HepG2 (cell line): ENCODE data around the gene POLR3E. TPM values are rescaled to one million over a fixed set of nuclear protein-coding genes. Genes with fewer than 3 reads are reported as not detected.

Source experiments
- CEBPG ChIP-seq: IDR thresholded peaks from 2 replicates; pipeline ENCODE4 v1.6.1; 2016
- FOXA3 ChIP-seq: IDR thresholded peaks from 2 replicates; pipeline ENCODE4 v1.6.1; 2016; ENCODE audit warnings: missing genetic modification reagents, missing compliant biosample characterization
- GATA4 ChIP-seq: sonication (generic); IDR thresholded peaks from 2 replicates; pipeline ENCODE4 v1.6.1; 2016; ENCODE audit warnings: antibody characterized with exemption, low read depth, borderline replicate concordance
- HOXA3 ChIP-seq: sonication (generic); formaldehyde crosslinking; IDR thresholded peaks from 2 replicates; pipeline ENCODE4 v1.5.0; 2020; ENCODE audit warnings: missing genetic modification reagents
- PATZ1 ChIP-seq: sonication (generic); formaldehyde crosslinking; IDR thresholded peaks from 2 replicates; pipeline ENCODE4 v1.4.0; 2020; ENCODE audit warnings: missing genetic modification reagents
- POLR2A ChIP-seq, 2 experiments: IDR thresholded peaks; 2 replicates each; pipeline ENCODE4 v1.6.1; 2011; ENCODE audit warnings: low read depth in 2 of 2, low read length in 2 of 2, mild to moderate bottlenecking in 1 of 2, moderate library complexity in 1 of 2; ENCODE audit not compliant: insufficient read depth in 1 of 2
- RFXANK ChIP-seq: IDR thresholded peaks from 2 replicates; pipeline ENCODE4 v1.6.1; 2016
- RORA ChIP-seq: sonication (generic); formaldehyde crosslinking; IDR thresholded peaks from 2 replicates; pipeline ENCODE4 v1.5.0; 2020; ENCODE audit warnings: mild to moderate bottlenecking, missing genetic modification reagents, moderate library complexity
- TBX3 ChIP-seq: fragments of 450-650 bp; IDR thresholded peaks from 2 replicates; pipeline ENCODE4 v1.6.1; 2017; ENCODE audit warnings: antibody characterized with exemption, mild to moderate bottlenecking, inconsistent platforms, borderline replicate concordance
- ZBTB10 ChIP-seq: sonication (generic); formaldehyde crosslinking; IDR thresholded peaks from 2 replicates; pipeline ENCODE4 v1.4.0; 2020; ENCODE audit warnings: missing genetic modification reagents, borderline replicate concordance
- ZMYM2 ChIP-seq: sonication (generic); formaldehyde crosslinking; IDR thresholded peaks from 2 replicates; pipeline ENCODE4 v1.8.0; 2022; ENCODE audit warnings: mild to moderate bottlenecking, missing genetic modification reagents
- ZNF207 ChIP-seq: fragments of 450-650 bp; IDR thresholded peaks from 2 replicates; pipeline ENCODE4 v1.6.1; 2016; ENCODE audit warnings: antibody characterized with exemption, borderline replicate concordance
- ZNF274 ChIP-seq: sonication (generic); formaldehyde crosslinking; IDR thresholded peaks from 2 replicates; pipeline ENCODE4 v1.5.1; 2020; ENCODE audit warnings: mild to moderate bottlenecking, missing genetic modification reagents
- ZNF549 ChIP-seq: sonication (generic); formaldehyde crosslinking; IDR thresholded peaks from 2 replicates; pipeline ENCODE4 v1.5.0; 2020; ENCODE audit warnings: missing genetic modification reagents
- ZNF589 ChIP-seq: sonication (generic); formaldehyde crosslinking; conservative IDR thresholded peaks from 2 replicates; pipeline ENCODE4 v1.8.0; 2022; ENCODE audit warnings: mild to moderate bottlenecking, moderate library complexity, missing genetic modification reagents
- ZNF597 ChIP-seq: sonication (generic); formaldehyde crosslinking; IDR thresholded peaks from 2 replicates; pipeline ENCODE4 v1.5.0; 2020; ENCODE audit warnings: missing genetic modification reagents
- polyA plus RNA-seq, 8 experiments: library from polyadenylated mRNA; depleted of rRNA in 3 of 8; stranded (reverse) in 7 of 8; unstranded in 1 of 8; fragments of >200 nt; fragmentation: Illumina TruSeq in 4 of 8; extraction: Trizol in 4 of 8; gene quantifications; 2 replicates each; pipeline versions ENCODE4 v1.2.1 to v1.2.3, GENCODE V29; 2011 to 2016; ENCODE audit warnings: low read depth in 4 of 8, missing spikeins in 1 of 8, mixed read lengths in 1 of 8; ENCODE audit not compliant: insufficient read depth in 1 of 8
- total RNA-seq, 5 experiments: library from RNA; depleted of rRNA; stranded (reverse); fragments of >200 nt; fragmentation: Illumina TruSeq; extraction: Trizol; gene quantifications; 2 replicates each; pipeline ENCODE4 v1.2.3, GENCODE V29; 2016; ENCODE audit warnings: low read depth in 1 of 5
- TF ChIP-seq, protein P1 (sequence below): sonication (generic); formaldehyde crosslinking; IDR thresholded peaks from 2 replicates; pipeline ENCODE4 v1.4.0; 2020; ENCODE audit warnings: mild to moderate bottlenecking, missing genetic modification reagents, borderline replicate concordance
- TF ChIP-seq, protein P2 (sequence below): sonication (generic); formaldehyde crosslinking; IDR thresholded peaks from 2 replicates; pipeline ENCODE4 v1.9.0; 2021; ENCODE audit warnings: missing genetic modification reagents, mild to moderate bottlenecking, borderline replicate concordance

The POLR3E gene
- total and polyA plus RNA-seq, 2 of the 13 experiments (the other 11 are each of a cell fraction or from before 2014, with no cell fraction given): 135 to 262 TPM

DNA sequence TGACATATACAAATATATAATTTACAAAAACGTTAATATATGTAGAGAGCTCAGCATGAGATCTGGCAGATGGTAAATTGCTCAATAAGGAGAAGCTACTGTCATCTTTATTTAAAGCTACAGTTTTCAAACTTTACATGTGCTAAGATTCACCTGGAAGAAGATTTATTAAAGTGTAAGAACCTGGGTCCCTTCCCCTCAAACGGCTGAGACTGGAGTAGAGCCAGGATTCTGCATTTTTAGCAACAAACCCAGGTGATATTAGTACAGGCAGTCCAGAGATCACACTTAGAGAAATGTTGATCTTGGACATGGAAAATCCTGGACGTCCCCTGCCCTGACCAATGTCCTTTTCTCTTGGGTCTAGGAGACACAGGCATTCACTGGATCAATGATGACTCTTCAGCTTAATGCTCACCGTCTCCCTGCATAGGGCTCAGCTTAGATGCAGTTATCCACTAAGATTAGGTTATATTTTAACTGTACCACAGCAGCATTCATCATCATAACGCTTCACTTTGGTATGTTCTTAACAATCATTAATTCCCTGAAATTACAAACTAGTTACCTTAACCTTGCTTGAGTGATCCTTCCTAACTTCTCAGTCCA is 56.8 kb downstream of the POLR3E start (continued):
- no peak for TF ChIP-seq ZBTB10 (CRISPR knock-in tag)
- TF ChIP-seq RFXANK (CRISPR knock-in tag): no peak
- TF ChIP-seq HOXA3 (CRISPR knock-in tag): peak; percentile 55; the same call in 1 of the 2 replicates
- TF ChIP-seq CEBPG (CRISPR knock-in tag): peak; percentile 51
- TF ChIP-seq, protein P1, sequence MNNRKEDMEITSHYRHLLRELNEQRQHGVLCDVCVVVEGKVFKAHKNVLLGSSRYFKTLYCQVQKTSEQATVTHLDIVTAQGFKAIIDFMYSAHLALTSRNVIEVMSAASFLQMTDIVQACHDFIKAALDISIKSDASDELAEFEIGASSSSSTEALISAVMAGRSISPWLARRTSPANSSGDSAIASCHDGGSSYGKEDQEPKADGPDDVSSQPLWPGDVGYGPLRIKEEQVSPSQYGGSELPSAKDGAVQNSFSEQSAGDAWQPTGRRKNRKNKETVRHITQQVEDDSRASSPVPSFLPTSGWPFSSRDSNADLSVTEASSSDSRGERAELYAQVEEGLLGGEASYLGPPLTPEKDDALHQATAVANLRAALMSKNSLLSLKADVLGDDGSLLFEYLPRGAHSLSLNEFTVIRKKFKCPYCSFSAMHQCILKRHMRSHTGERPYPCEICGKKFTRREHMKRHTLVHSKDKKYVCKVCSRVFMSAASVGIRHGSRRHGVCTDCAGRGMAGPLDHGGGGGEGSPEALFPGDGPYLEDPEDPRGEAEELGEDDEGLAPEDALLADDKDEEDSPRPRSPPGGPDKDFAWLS (CRISPR knock-in tag): no peak
- TF ChIP-seq ZNF597 (CRISPR knock-in tag): no peak
- no peak for TF ChIP-seq POLR2A (IDR thresholded peaks at IDR 0.05; ENCODE audit: insufficient read depth in 1 of 2, low read depth in 2 of 2, low read length in 2 of 2)
- TF ChIP-seq TBX3: 0 out of 2 replicates have a peak, but pooled peaks have one; percentile 7
- no peak for TF ChIP-seq ZNF274 (CRISPR knock-in tag)
- TF ChIP-seq ZNF549 (CRISPR knock-in tag): no peak
- TF ChIP-seq ZMYM2 (CRISPR knock-in tag): no peak
- TF ChIP-seq FOXA3 (CRISPR knock-in tag): no peak; the same call in 1 of the 2 replicates
- no peak for TF ChIP-seq RORA (CRISPR knock-in tag)
- no peak for TF ChIP-seq GATA4
- TF ChIP-seq PATZ1 (CRISPR knock-in tag): no peak
- no peak for TF ChIP-seq ZNF589 (CRISPR knock-in tag)
- no peak for TF ChIP-seq ZNF207
- TF ChIP-seq, protein P2, sequence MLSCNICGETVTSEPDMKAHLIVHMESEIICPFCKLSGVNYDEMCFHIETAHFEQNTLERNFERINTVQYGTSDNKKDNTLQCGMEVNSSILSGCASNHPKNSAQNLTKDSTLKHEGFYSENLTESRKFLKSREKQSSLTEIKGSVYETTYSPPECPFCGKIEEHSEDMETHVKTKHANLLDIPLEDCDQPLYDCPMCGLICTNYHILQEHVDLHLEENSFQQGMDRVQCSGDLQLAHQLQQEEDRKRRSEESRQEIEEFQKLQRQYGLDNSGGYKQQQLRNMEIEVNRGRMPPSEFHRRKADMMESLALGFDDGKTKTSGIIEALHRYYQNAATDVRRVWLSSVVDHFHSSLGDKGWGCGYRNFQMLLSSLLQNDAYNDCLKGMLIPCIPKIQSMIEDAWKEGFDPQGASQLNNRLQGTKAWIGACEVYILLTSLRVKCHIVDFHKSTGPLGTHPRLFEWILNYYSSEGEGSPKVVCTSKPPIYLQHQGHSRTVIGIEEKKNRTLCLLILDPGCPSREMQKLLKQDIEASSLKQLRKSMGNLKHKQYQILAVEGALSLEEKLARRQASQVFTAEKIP (CRISPR knock-in tag): no peak
